ENCODE results near the gene LAMA3. TPM values are rescaled to one million over a fixed set of nuclear protein-coding genes. Genes with fewer than 3 reads are reported as not detected.

The LAMA3 gene
- total RNA-seq, 1 donor from 2014 or later: 106 TPM

DNA sequence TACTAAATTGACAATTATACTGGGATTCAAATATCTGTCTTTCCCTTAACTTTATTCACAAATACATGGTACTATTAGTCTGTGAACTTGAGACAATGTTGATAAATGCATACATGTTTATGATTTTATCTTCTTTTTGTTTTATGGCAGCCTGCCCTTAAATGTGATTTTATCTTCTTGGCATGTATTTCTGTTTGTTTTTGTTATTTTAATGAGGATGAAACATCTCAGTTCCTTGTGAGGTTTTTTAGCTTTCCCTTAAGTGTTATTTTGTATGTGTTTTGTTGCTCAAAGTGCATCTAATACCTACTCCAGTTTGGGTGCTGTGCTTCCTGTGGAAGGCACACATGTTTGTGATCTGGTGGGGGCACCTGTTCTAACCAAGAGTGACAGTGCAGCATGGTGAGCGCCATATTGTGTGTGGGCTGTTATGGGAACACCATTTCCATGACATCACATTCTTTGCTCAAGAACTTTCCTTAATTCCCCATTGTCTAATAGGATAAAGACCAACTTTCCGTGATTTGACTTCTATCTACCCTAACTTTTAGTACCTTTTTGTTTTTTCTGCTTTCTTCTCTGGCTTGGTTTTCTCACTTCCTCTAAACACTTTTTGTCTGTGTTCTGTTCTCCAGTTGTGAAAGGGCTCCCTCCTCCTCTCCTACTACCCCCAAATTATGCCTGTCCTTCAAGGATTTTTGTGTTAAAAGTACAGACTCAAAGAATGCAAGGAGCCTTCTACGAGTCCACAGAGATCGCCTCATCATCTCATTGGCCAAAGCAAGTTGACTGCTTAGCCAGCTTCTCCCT lies 163.2 kb downstream of the LAMA3 start:
- TF ChIP-seq, protein P1, sequence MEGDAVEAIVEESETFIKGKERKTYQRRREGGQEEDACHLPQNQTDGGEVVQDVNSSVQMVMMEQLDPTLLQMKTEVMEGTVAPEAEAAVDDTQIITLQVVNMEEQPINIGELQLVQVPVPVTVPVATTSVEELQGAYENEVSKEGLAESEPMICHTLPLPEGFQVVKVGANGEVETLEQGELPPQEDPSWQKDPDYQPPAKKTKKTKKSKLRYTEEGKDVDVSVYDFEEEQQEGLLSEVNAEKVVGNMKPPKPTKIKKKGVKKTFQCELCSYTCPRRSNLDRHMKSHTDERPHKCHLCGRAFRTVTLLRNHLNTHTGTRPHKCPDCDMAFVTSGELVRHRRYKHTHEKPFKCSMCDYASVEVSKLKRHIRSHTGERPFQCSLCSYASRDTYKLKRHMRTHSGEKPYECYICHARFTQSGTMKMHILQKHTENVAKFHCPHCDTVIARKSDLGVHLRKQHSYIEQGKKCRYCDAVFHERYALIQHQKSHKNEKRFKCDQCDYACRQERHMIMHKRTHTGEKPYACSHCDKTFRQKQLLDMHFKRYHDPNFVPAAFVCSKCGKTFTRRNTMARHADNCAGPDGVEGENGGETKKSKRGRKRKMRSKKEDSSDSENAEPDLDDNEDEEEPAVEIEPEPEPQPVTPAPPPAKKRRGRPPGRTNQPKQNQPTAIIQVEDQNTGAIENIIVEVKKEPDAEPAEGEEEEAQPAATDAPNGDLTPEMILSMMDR (IDR thresholded peaks at IDR 0.05): no peak
- no peak for TF ChIP-seq POLR2A (IDR thresholded peaks at IDR 0.05)
- TF ChIP-seq POLR2AphosphoS5 (IDR thresholded peaks at IDR 0.05; ENCODE audit: insufficient read depth in 1 of 2, low read depth in 1 of 2): no peak
- H3K9me3 ChIP-seq: no peaks in the 10 kb centered on the region
- peaks cover 0 to 2% of the 10 kb centered on the region in 2 donors for H3K36me3 ChIP-seq
- no peak overlapping the region for H3K4me3 ChIP-seq
- no peaks in the 10 kb centered on the region for H3K27me3 ChIP-seq
- intact Hi-C loops (cut with DNase I): no loop called here
- no peak overlapping the region for H3K27ac ChIP-seq
- no peak for DNase-seq (ENCODE audit: extremely low spot score in 2 of 2)
- H3K4me1 ChIP-seq: no peaks in the 10 kb centered on the region

DNA sequence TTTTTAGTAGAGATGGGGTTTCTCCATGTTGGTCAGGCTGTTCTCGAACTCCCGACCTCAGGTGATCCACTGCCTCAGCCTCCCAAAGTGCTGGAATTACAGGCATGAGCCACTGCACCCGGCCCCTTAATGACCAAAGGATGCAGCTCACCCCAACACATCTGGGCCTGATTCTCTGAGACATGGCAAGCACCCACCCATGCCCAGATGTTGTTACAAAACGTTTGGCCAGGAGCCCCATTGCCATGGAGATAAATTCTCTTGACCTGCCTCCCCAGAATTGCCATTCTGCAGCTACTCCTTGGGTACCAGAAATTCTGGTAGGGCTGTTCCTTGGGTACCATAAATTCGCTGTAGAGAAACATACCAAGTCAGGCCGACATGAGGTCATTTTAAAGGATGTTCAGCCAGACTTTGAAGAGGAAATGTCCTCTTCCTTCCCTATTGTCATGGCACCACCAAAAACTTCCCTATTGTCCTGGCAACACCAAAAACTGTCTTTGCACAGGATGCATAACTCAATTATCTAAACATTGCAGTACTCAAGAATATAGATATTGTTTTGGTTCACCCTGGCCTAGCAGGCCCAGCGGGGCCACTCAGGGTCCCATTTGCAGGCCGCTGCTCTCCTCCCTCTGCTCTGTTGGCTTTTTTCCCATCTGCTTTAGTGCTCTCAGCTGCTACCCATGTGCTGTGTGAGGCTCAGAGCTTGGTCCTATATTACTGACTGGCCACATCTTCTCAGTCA lies 164.4 kb downstream of the LAMA3 start:
- no peak for DNase-seq (ENCODE audit: extremely low spot score in 2 of 2)
- no peak overlapping the region for H3K27ac ChIP-seq
- no peak overlapping the region for H3K4me3 ChIP-seq
- no peaks in the 10 kb centered on the region for H3K9me3 ChIP-seq
- TF ChIP-seq POLR2A (IDR thresholded peaks at IDR 0.05) (no peak), POLR2AphosphoS5 (IDR thresholded peaks at IDR 0.05; ENCODE audit: insufficient read depth in 1 of 2, low read depth in 1 of 2) (no peak)
- TF ChIP-seq, protein P1 (IDR thresholded peaks at IDR 0.05): no peak
- H3K27me3 ChIP-seq: no peaks in the 10 kb centered on the region
- intact Hi-C loops (cut with DNase I): no loop called here
- H3K36me3 ChIP-seq: peaks cover 0 to 5% of the 10 kb centered on the region in 2 donors
- no peaks in the 10 kb centered on the region for H3K4me1 ChIP-seq

GRCh38 chr18:23855721-23856120 lies 166.5 kb downstream of the LAMA3 start:
- H3K27me3 ChIP-seq: no peaks in the 10 kb centered on the region
- peaks cover 0 to 17% of the 10 kb centered on the region in 2 donors for H3K36me3 ChIP-seq
- intact Hi-C loops (cut with DNase I): no loop called here

GRCh38 chr18:23856466-23857163 lies 167.4 kb downstream of the LAMA3 start:
- TF ChIP-seq POLR2A (IDR thresholded peaks at IDR 0.05): no peak
- TF ChIP-seq, protein P1 (IDR thresholded peaks at IDR 0.05): no peak
- no peak for TF ChIP-seq POLR2AphosphoS5 (IDR thresholded peaks at IDR 0.05; ENCODE audit: insufficient read depth in 1 of 2, low read depth in 1 of 2)
- no peaks in the 10 kb centered on the region for H3K27me3 ChIP-seq
- intact Hi-C loops (cut with DNase I): no loop called here
- H3K36me3 ChIP-seq: peaks cover 0 to 17% of the 10 kb centered on the region in 2 donors
- H3K9me3 ChIP-seq: no peaks in the 10 kb centered on the region
- no peak overlapping the region for H3K4me3 ChIP-seq
- peak in 1 of 2 donors; percentile 77 for DNase-seq (ENCODE audit: extremely low spot score in 2 of 2)
- no peak overlapping the region for H3K27ac ChIP-seq
- peaks cover under 1% of the 10 kb centered on the region for H3K4me1 ChIP-seq

More at GRCh38 chr18:23855721-23856120, 166.5 kb downstream of the LAMA3 start:
- Histone ChIP-seq H3K4me1 (no peaks in the 10 kb centered on the region), H3K4me3 (no peak overlapping the region), H3K9me3 (no peaks in the 10 kb centered on the region), H3K27ac (no peak overlapping the region)
- DNase-seq (ENCODE audit: extremely low spot score in 2 of 2): peak in 1 of 2 donors; percentile 71
- TF ChIP-seq POLR2AphosphoS5 (IDR thresholded peaks at IDR 0.05; ENCODE audit: insufficient read depth in 1 of 2, low read depth in 1 of 2): no peak

- H3K27me3 ChIP-seq: no peaks in the 10 kb centered on the region
- TF ChIP-seq POLR2AphosphoS5 (IDR thresholded peaks at IDR 0.05; ENCODE audit: insufficient read depth in 1 of 2, low read depth in 1 of 2) (no peak), POLR2A (IDR thresholded peaks at IDR 0.05) (no peak)
- TF ChIP-seq, protein P1 (IDR thresholded peaks at IDR 0.05): no peak
- H3K36me3 ChIP-seq: peaks cover 0 to 17% of the 10 kb centered on the region in 2 donors
- H3K4me1 ChIP-seq: peaks cover 5% of the 10 kb centered on the region
- H3K27ac ChIP-seq: no peak overlapping the region
- intact Hi-C loops (cut with DNase I): no loop called here
- no peaks in the 10 kb centered on the region for H3K9me3 ChIP-seq
- peak in 1 of 2 donors; percentile 79 for DNase-seq (ENCODE audit: extremely low spot score in 2 of 2)
- H3K4me3 ChIP-seq: no peak overlapping the region
These were observed 167.9 kb downstream of the LAMA3 start for GRCh38 chr18:23857164-23857552.
